Measurements from ENCODE around the gene KLKB1.

DNA sequence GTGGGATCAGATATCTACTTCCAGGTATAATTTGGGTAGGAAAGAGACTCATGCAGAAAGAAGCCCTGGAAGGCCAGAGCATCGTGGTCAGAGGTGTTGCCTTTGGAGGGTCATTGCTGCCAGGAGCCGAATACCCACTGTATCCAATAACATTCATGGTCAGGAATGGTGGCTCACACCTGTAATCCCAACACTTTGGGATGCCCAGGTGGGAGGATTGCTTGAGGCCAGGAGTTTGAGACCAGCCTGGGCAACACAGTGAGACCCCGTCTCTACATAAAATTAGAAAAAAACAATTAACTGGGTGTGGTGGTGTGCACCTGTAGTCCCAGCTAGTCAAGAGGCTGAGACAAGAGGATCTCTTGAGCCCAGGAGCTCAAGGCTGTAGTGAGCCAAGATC is 27.8 kb downstream of the KLKB1 start:
- TF ChIP-seq, protein P1, sequence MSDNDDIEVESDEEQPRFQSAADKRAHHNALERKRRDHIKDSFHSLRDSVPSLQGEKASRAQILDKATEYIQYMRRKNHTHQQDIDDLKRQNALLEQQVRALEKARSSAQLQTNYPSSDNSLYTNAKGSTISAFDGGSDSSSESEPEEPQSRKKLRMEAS (IDR thresholded peaks at IDR 0.05; ENCODE audit: insufficient read depth, insufficient read length): no peak
- TF ChIP-seq, protein P2, sequence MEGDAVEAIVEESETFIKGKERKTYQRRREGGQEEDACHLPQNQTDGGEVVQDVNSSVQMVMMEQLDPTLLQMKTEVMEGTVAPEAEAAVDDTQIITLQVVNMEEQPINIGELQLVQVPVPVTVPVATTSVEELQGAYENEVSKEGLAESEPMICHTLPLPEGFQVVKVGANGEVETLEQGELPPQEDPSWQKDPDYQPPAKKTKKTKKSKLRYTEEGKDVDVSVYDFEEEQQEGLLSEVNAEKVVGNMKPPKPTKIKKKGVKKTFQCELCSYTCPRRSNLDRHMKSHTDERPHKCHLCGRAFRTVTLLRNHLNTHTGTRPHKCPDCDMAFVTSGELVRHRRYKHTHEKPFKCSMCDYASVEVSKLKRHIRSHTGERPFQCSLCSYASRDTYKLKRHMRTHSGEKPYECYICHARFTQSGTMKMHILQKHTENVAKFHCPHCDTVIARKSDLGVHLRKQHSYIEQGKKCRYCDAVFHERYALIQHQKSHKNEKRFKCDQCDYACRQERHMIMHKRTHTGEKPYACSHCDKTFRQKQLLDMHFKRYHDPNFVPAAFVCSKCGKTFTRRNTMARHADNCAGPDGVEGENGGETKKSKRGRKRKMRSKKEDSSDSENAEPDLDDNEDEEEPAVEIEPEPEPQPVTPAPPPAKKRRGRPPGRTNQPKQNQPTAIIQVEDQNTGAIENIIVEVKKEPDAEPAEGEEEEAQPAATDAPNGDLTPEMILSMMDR (IDR thresholded peaks at IDR 0.05; ENCODE audit: extremely low read depth in 1 of 2, insufficient read depth in 1 of 2, low read depth in 1 of 2, low read length in 2 of 2): no peak
- no peak for TF ChIP-seq POLR2A (IDR thresholded peaks at IDR 0.05; ENCODE audit: low read depth, low read length)

Measured in endothelial cell of umbilical vein (primary cell).